ENCODE results near the gene TARP.

DNA sequence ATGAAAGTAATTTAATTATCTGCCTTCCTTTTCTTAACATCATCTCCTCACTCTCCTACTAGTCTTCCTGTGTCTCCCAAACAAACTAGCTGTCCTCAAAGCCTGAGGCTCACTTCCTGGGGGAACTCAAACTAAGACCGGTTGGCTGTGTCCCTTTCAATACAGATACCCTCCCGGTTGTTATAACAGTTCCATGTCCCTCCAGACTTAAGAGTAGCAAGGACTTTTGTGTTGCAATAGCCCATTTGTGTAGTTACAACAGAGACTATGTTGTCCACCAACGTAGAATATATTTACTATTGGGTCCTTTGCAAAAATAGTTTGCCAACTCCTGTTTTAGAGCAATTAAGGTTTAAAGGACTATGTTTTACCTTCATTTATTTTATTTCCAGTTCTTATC lies 8.6 kb upstream of the TARP start:
- TF ChIP-seq EZH2phosphoT487 (IDR thresholded peaks at IDR 0.05; ENCODE audit: borderline replicate concordance) (no peak), SP1 (IDR thresholded peaks at IDR 0.05; ENCODE audit: low read depth) (no peak), RAD21 (IDR thresholded peaks at IDR 0.05; ENCODE audit: low read depth) (no peak), POLR2A (IDR thresholded peaks at IDR 0.05; ENCODE audit: borderline replicate concordance, extremely low read depth, insufficient read depth, insufficient read length) (no peak), FOSL1 (IDR thresholded peaks at IDR 0.05; ENCODE audit: low read depth) (no peak), POLR2AphosphoS5 (IDR thresholded peaks at IDR 0.05; ENCODE audit: low read depth, low read length) (no peak), EZH2 (IDR thresholded peaks at IDR 0.05) (no peak), CEBPB (IDR thresholded peaks at IDR 0.05; ENCODE audit: low read depth) (no peak), YY1 (IDR thresholded peaks at IDR 0.05; ENCODE audit: extremely low read depth, insufficient replicate concordance, low read depth, low read length) (no peak), SRF (IDR thresholded peaks at IDR 0.05; ENCODE audit: low read depth) (no peak)
- TF ChIP-seq, protein P1, sequence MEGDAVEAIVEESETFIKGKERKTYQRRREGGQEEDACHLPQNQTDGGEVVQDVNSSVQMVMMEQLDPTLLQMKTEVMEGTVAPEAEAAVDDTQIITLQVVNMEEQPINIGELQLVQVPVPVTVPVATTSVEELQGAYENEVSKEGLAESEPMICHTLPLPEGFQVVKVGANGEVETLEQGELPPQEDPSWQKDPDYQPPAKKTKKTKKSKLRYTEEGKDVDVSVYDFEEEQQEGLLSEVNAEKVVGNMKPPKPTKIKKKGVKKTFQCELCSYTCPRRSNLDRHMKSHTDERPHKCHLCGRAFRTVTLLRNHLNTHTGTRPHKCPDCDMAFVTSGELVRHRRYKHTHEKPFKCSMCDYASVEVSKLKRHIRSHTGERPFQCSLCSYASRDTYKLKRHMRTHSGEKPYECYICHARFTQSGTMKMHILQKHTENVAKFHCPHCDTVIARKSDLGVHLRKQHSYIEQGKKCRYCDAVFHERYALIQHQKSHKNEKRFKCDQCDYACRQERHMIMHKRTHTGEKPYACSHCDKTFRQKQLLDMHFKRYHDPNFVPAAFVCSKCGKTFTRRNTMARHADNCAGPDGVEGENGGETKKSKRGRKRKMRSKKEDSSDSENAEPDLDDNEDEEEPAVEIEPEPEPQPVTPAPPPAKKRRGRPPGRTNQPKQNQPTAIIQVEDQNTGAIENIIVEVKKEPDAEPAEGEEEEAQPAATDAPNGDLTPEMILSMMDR (IDR thresholded peaks at IDR 0.05 in 2 of 3, conservative IDR thresholded peaks at IDR 0.05 in 1 of 3; ENCODE audit: borderline replicate concordance in 1 of 3, insufficient read depth in 1 of 3, low read depth in 2 of 3, low read length in 2 of 3), result no peak
- TF ChIP-seq, protein P2, sequence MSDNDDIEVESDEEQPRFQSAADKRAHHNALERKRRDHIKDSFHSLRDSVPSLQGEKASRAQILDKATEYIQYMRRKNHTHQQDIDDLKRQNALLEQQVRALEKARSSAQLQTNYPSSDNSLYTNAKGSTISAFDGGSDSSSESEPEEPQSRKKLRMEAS (IDR thresholded peaks at IDR 0.05), result no peak
- TF ChIP-seq, protein P3, sequence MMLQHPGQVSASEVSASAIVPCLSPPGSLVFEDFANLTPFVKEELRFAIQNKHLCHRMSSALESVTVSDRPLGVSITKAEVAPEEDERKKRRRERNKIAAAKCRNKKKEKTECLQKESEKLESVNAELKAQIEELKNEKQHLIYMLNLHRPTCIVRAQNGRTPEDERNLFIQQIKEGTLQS (IDR thresholded peaks at IDR 0.05), result no peak
